Panc1 (cell line): Measurements from ENCODE around the gene ARL6IP4. TPM values are rescaled to one million over a fixed set of nuclear protein-coding genes. Genes with fewer than 3 reads are reported as not detected.

Experiments used
- ATAC-seq: fragments of 200-7000 bp; cut with Tn5 transposase; 2 replicates; pipeline ENCODE4 v1.9.1; 2020; ENCODE audit warnings: mild to moderate bottlenecking, moderate library complexity
- BruUV-seq: library from RNA; stranded (reverse); fragments of 400-500 nt; replicated peaks from 2 replicates; lab custom pipeline; 2021; lab: Mats Ljungman, UMichigan
- CTCF ChIA-PET: fragments of 300-600 bp; sonication (Branson Sonifier 250); formaldehyde crosslinking; loops from one replicate; lab custom pipeline; 2022; ENCODE audit warnings: antibody characterized with exemption; lab: Charles Lee
- POLR2A ChIA-PET: fragments of 300-600 bp; sonication (Branson Sonifier 250); formaldehyde crosslinking; loops from one replicate; lab custom pipeline; 2022; ENCODE audit warnings: antibody characterized with exemption; lab: Charles Lee
- DNase-seq: peaks from one replicate; pipeline ENCODE4 v3.0.0-alpha.2; 2010; ENCODE audit warnings: low read depth, low spot score
- H3K27ac ChIP-seq: 2 replicates; pipeline ENCODE4 v1.5.1; 2011; ENCODE audit warnings: mild to moderate bottlenecking, low read length, inconsistent platforms
- H3K27me3 ChIP-seq: fragments of 200-500 bp; sonication (Bioruptor generic); 2 replicates; pipeline ENCODE4 v1.6.0; 2014; ENCODE audit warnings: low read length, inconsistent platforms; ENCODE audit not compliant: control insufficient read depth, insufficient read depth
- H3K36me3 ChIP-seq: fragments of 200-500 bp; sonication (Bioruptor generic); 2 replicates; pipeline ENCODE4 v1.5.1; 2014; ENCODE audit warnings: inconsistent platforms, mild to moderate bottlenecking, low read length, moderate library complexity; ENCODE audit not compliant: control insufficient read depth, insufficient read depth
- H3K4me1 ChIP-seq: 2 replicates; pipeline ENCODE4 v1.5.1; 2011; ENCODE audit warnings: inconsistent platforms, mild to moderate bottlenecking, low read length, moderate library complexity; ENCODE audit not compliant: control insufficient read depth, insufficient read depth
- H3K4me3 ChIP-seq, 2 experiments: 2 replicates each; pipeline ENCODE4 v1.5.1; 2011 to 2012; ENCODE audit warnings: low read depth in 2 of 2, low read length in 2 of 2, mild to moderate bottlenecking in 2 of 2, inconsistent platforms in 1 of 2, moderate library complexity in 1 of 2
- H3K9me3 ChIP-seq: fragments of 200-500 bp; sonication (Bioruptor generic); 2 replicates; pipeline ENCODE4 v1.5.1; 2014; ENCODE audit warnings: low read depth, mild to moderate bottlenecking, inconsistent platforms, low read length, moderate library complexity; ENCODE audit not compliant: control insufficient read depth, insufficient read depth
- CTCF ChIP-seq: fragments of 450-650 bp; IDR thresholded peaks from 2 replicates; pipeline ENCODE4 v1.5.1; 2017; ENCODE audit warnings: mild to moderate bottlenecking
- SIN3A ChIP-seq: IDR thresholded peaks from 2 replicates; pipeline ENCODE4 v1.6.1; 2012; ENCODE audit warnings: low read depth, mild to moderate bottlenecking, low read length, moderate library complexity, borderline replicate concordance; ENCODE audit not compliant: insufficient read depth
- in situ Hi-C: cut with HindIII; loops from 2 replicates; pipeline ENCODE4 v1.10.0; 2016; ENCODE audit warnings: low sequenced_read_pairs, low pct_unique_long_range_greater_than_20kb
- intact Hi-C: fragments of 100-400 bp; cut with micrococcal nuclease; formaldehyde crosslinking; loops from one replicate; pipeline ENCODE4 v1.10.0; 2022; ENCODE audit not compliant: unreplicated experiment
- microRNA-seq: library from miRNA; unstranded; fragments of <30 nt; microRNA quantifications from one replicate; pipeline ENCODE4 v1.1.0, GENCODE V29; 2020; ENCODE audit not compliant: unreplicated experiment
- total RNA-seq: library from RNA; stranded (reverse); gene quantifications from one replicate; pipeline ENCODE4 v1.2.1, GENCODE V29; 2021; ENCODE audit not compliant: unreplicated experiment

Gene ARL6IP4
- total RNA-seq, 1 experiment from 2014 or later, result 184 TPM

DNA sequence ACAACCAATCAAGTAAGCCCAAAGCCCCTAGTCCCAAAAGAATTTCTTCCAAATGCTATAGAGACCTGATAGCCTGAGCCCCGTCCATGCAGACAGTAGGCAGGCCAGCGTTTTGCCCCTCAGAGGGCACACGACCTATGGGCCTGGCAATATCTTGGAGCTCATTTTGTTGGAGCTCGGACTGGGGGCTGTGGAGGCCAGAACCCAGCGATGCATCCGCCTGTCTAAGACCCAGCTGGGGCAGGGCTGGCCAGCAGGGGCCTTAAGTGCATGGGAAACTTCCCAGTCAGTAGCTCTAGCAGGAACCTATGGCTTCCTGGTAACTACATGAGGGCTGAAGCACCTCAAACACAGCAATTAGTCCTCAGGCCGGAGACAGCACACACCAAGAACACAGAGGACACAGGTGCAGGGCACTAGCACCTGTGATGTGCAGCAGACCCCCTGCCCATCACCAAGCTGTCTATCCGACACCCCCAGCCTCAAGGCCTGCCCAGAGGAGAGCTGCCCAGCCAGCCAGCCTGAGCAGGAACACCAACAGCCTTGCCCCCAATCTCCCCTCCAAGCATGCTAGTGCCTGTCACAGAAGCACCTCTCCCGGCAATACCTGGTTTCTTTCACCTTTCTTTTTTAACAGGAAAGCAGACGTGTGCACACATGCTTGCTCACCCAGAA, 50.8 kb downstream of the ARL6IP4 start:
- no peaks in the 10 kb centered on the region for H3K9me3 ChIP-seq
- DNase-seq, result no peak
- in situ Hi-C loops, result no loop called here
- H3K36me3 ChIP-seq, result no peaks in the 10 kb centered on the region
- ATAC-seq, result no peak
- no peak overlapping the region for H3K4me3 ChIP-seq
- intact Hi-C loops, result no loop called here
- H3K4me1 ChIP-seq, result no peaks in the 10 kb centered on the region
- ChIA-PET CTCF (no interaction called here), POLR2A (no interaction called here)
- TF ChIP-seq CTCF (no peak), SIN3A (no peak)
- H3K27ac ChIP-seq, result no peak overlapping the region
- H3K27me3 ChIP-seq, result no peaks in the 10 kb centered on the region
- BruUV-seq, result no TSS peak

Small RNAs within 50 kb of the gene (microRNA-seq; reads per million reads assigned to microRNA genes)
- gene MIR4304, result not detected

Other genes starting within 250 kb of the ARL6IP4 start
- gene HCAR1, start 249.8 kb upstream of the ARL6IP4 start, total RNA-seq, result 0.31 TPM
- gene DENR, start 227.9 kb upstream of the ARL6IP4 start, total RNA-seq, result 68.7 TPM
- gene CCDC62, start 206.1 kb upstream of the ARL6IP4 start, total RNA-seq, result 0.44 TPM
- gene HIP1R, start 145.2 kb upstream of the ARL6IP4 start, total RNA-seq, result 36.7 TPM
- gene VPS37B, start 84.6 kb upstream of the ARL6IP4 start, total RNA-seq, result 76.7 TPM
- 32.7 TPM for gene ABCB9, start 14.2 kb upstream of the ARL6IP4 start, total RNA-seq
- gene OGFOD2, start 5.4 kb upstream of the ARL6IP4 start, total RNA-seq, result 32.0 TPM
- 26.4 TPM for gene PITPNM2, start 170.4 kb downstream of the ARL6IP4 start, total RNA-seq